ENCODE data around the gene RALGAPA2.

Gene RALGAPA2

GRCh38 chr20:20535051-20535450 lies 177.4 kb downstream of the RALGAPA2 start:
- CTCF ChIA-PET, result no interaction called here

GRCh38 chr20:20531283-20531682 lies 181.2 kb downstream of the RALGAPA2 start:
- ChIA-PET POLR2A (no interaction called here), CTCF (no interaction called here)
- no peak for DNase-seq (ENCODE audit: low read depth, low spot score)
- no peak overlapping the region for H3K4me3 ChIP-seq (ENCODE audit: low read depth, low read length)
- TF ChIP-seq CTCF (IDR thresholded peaks at IDR 0.05; ENCODE audit: insufficient read depth, low read length, missing control alignments), result no peak

More at GRCh38 chr20:20535051-20535450, 177.4 kb downstream of the RALGAPA2 start:
- no peak overlapping the region for H3K4me3 ChIP-seq (ENCODE audit: low read depth, low read length)
- no peak for TF ChIP-seq CTCF (IDR thresholded peaks at IDR 0.05; ENCODE audit: insufficient read depth, low read length, missing control alignments)
- DNase-seq (ENCODE audit: low read depth, low spot score), result no peak
- POLR2A ChIA-PET, result no interaction called here

DNA sequence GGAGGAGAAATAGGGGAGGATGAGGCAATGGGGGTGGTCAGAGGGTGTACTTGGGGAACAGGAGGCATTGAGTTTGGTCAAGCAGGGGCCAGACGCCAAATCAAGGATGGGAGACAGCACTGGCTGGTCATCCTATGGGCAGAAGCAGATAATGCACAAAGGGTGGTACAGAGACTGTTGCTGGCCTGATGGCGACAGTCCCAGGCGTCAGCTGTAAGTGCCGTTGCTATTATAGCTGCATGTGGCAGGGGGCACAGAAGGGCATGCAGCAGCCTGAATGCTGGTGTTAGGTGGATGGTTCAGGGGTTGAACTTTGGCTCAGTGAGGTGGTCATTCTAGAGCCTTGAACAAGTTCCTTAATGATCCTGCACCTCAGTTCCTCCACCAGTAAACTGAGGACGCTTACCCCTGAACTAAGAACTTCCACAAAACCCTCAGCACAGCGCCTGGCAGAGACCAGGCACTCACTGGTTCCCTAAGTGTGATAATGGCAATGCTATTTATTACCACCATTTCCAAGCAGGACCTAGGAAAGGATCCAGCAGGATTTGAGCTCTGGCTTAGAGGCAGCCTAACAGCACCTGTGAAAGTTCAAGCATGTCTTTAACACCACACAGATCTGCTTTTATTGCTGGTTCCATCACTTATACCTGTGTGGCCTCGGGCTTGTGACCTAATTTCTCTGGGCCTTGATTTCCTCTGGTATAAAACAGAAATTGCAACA lies 181.9 kb downstream of the RALGAPA2 start:
- POLR2A ChIA-PET, result no interaction called here
- TF ChIP-seq CTCF (IDR thresholded peaks at IDR 0.05; ENCODE audit: insufficient read depth, low read length, missing control alignments), result no peak
- no peak overlapping the region for H3K4me3 ChIP-seq (ENCODE audit: low read depth, low read length)
- CTCF ChIA-PET, result no interaction called here
- no peak for DNase-seq (ENCODE audit: low read depth, low spot score)

- ChIA-PET CTCF (no interaction called here), POLR2A (no interaction called here)
- DNase-seq (ENCODE audit: low read depth, low spot score), result no peak
- no peak for TF ChIP-seq CTCF (IDR thresholded peaks at IDR 0.05; ENCODE audit: insufficient read depth, low read length, missing control alignments)
- no peak overlapping the region for H3K4me3 ChIP-seq (ENCODE audit: low read depth, low read length)
Observed at GRCh38 chr20:20529597-20529996, 182.8 kb downstream of the RALGAPA2 start.

DNA sequence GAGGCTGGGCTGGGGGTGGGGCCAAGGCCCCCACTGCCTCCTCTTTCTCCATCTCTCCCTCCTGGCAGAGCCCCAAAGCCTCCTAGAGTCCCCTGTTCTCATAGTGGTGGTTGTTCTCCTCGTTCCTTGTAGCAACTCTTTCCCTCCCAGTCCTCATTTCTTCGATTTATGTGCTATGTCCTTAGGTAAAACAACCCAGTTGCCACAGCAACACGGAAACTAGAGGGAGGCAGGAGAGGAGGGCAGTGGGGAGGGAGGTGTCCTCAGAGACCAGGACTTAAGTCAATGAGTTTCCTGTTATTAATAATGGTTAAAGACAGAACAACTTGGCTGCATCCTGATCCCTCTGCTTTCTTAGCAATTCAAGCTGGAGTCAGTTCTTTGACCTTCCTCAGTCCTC lies 183.6 kb downstream of the RALGAPA2 start:
- ChIA-PET POLR2A (no interaction called here), CTCF (no interaction called here)
- no peak for DNase-seq (ENCODE audit: low read depth, low spot score)
- H3K4me3 ChIP-seq (ENCODE audit: low read depth, low read length), result no peak overlapping the region
- TF ChIP-seq CTCF (IDR thresholded peaks at IDR 0.05; ENCODE audit: insufficient read depth, low read length, missing control alignments), result no peak

GRCh38 chr20:20527661-20528060 lies 184.8 kb downstream of the RALGAPA2 start:
- no peak overlapping the region for H3K4me3 ChIP-seq (ENCODE audit: low read depth, low read length)
- no peak for TF ChIP-seq CTCF (IDR thresholded peaks at IDR 0.05; ENCODE audit: insufficient read depth, low read length, missing control alignments)
- CTCF ChIA-PET, result no interaction called here
- no peak for DNase-seq (ENCODE audit: low read depth, low spot score)
- POLR2A ChIA-PET, result no interaction called here

Measured in AG04449 (cell line).